ENCODE data around the gene S100P.
A peak's percentile ranks its signal among the peaks of the same experiment; 100 is the strongest.
"Not testable (repeated sequence)": the region's sequence is repeated elsewhere in the genome, so short reads cannot be mapped to it uniquely, and the experiment has no call there.

The S100P gene

DNA sequence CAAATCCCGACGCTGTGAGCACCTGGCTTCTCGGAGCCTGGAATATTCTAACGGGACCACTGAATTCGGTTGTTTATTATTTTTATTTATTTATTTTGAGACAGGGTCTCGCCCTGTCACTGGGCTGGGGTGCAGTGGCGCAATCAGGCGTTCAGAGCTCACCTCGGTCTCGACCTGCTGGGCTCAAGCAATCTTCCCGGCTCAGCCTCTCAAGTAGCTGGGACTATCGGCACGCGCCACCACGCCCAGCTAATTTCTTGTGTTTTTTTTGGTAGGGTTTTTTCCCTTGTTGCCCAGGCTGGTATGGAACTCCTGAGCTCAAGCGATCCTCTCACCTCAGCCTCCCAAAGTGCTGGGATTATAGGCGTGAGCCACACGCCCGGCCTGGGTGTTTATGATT is 21.5 kb upstream of the S100P start:
- no peak for FAIRE-seq

GRCh38 chr4:6672541-6673190 is 21.0 kb upstream of the S100P start:
- not testable (repeated sequence) for FAIRE-seq; DNase-seq (ENCODE audit: insufficient read length, low spot score)

More for the DNA sequence above, 21.5 kb upstream of the S100P start:
- TF ChIP-seq SPI1 (IDR thresholded peaks at IDR 0.05; ENCODE audit: low read depth, low read length) (no peak), POLR2A (IDR thresholded peaks at IDR 0.05; ENCODE audit: low read depth, low read length) (no peak), TAF1 (IDR thresholded peaks at IDR 0.05; ENCODE audit: low read depth, low read length) (no peak), POU2F2 (IDR thresholded peaks at IDR 0.05; ENCODE audit: low read depth, low read length) (no peak), PAX5 (IDR thresholded peaks at IDR 0.05; ENCODE audit: insufficient read depth, low read length, severe bottlenecking) (no peak), POLR2AphosphoS5 (IDR thresholded peaks at IDR 0.05; ENCODE audit: low read depth, low read length) (no peak)
- no peak for DNase-seq (ENCODE audit: insufficient read length, low spot score)

GRCh38 chr4:6673191-6673659 is 20.5 kb upstream of the S100P start:
- peak; percentile 27; the same call in 1 of the 2 replicates for TF ChIP-seq POLR2A (IDR thresholded peaks at IDR 0.05; ENCODE audit: low read depth, low read length)
- DNase-seq (ENCODE audit: insufficient read length, low spot score); FAIRE-seq: not testable (repeated sequence)

DNA sequence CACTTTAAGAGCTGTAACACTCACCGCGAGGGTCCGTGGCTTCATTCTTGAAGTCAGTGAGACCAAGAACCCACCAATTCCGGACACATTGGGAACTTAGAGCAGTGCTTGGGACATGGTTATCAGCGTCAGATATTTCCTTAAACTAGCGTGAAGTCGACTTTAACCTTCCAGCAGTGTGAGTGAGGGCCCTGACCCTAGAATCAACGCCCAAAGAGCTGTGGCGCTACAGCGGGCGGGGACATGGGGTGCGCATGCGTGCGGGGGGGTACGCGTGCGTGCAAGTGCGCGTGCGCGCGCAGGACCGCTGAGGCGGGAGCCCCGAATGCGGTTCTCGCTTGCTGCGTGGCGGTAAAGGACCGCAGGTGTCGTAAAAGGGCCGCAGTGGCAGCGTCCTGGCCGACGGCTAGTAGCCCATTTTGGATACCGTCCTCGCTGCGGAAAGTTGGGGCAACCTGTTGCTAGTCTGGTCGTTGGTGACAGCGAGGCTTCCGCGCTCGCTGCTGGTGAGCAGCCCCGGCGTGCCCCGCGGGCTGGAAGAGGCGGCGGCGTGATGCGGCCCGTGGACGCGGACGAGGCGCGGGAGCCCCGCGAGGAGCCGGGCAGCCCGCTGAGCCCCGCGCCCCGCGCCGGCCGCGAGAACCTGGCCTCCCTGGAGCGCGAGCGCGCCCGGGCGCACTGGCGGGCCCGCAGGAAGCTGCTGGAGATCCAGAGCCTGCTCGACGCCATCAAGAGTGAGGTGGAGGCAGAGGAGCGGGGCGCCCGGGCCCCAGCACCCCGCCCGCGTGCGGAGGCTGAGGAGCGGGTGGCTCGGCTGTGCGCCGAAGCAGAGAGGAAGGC is 19.8 kb upstream of the S100P start:
- peak; percentile 100 for FAIRE-seq
- peak; percentile 85 for TF ChIP-seq POLR2A (IDR thresholded peaks at IDR 0.05; ENCODE audit: low read depth, low read length)
- TF ChIP-seq POU2F2 (IDR thresholded peaks at IDR 0.05; ENCODE audit: low read depth, low read length) = no peak
- peak; percentile 80 for TF ChIP-seq POLR2AphosphoS5 (IDR thresholded peaks at IDR 0.05; ENCODE audit: low read depth, low read length)
- TF ChIP-seq TAF1 (IDR thresholded peaks at IDR 0.05; ENCODE audit: low read depth, low read length) = peak; percentile 96
- TF ChIP-seq SPI1 (IDR thresholded peaks at IDR 0.05; ENCODE audit: low read depth, low read length) = no peak
- TF ChIP-seq PAX5 (IDR thresholded peaks at IDR 0.05; ENCODE audit: insufficient read depth, low read length, severe bottlenecking) = no peak
- peak; percentile 96 for DNase-seq (ENCODE audit: insufficient read length, low spot score)

DNA sequence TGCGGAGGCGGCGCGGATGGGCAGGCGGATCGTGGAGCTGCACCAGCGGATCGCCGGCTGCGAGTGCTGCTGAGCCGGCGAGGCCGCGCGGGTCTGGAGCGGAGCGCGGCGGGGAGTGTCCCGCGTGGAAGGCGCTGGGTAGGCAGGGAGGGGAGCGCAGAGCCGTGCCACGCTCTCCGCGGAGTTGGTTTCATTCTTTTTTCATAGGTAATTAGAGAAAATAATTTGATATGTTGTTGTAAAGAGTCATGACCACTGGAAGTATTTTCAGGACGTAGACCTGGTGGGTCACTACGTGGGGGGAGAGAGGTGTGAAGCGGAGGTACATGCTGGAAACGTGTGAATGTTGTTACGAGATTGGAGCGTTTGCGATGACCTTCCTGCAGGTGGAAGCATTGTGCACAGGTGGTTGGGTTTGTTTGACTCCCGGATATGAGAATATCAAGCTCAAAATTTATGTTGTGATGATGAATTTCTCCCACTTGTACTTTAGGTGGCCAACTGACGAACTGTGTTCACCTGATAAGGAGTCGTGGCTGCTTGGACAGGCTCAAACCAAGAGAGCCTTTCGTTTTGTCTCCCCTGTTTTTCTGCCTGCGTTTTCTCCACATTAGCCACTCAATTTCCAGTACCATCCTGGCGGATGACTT is 19.1 kb upstream of the S100P start:
- DNase-seq (ENCODE audit: insufficient read length, low spot score) (peak; percentile 60), FAIRE-seq (no peak)

GRCh38 chr4:6676722-6677558 is 16.7 kb upstream of the S100P start:
- TF ChIP-seq SPI1 (IDR thresholded peaks at IDR 0.05; ENCODE audit: low read depth, low read length) = no peak
- TF ChIP-seq POLR2A (IDR thresholded peaks at IDR 0.05; ENCODE audit: low read depth, low read length) = no peak
- no peak for TF ChIP-seq TAF1 (IDR thresholded peaks at IDR 0.05; ENCODE audit: low read depth, low read length)
- TF ChIP-seq POLR2AphosphoS5 (IDR thresholded peaks at IDR 0.05; ENCODE audit: low read depth, low read length) = no peak
- TF ChIP-seq POU2F2 (IDR thresholded peaks at IDR 0.05; ENCODE audit: low read depth, low read length) = no peak
- no peak for TF ChIP-seq PAX5 (IDR thresholded peaks at IDR 0.05; ENCODE audit: insufficient read depth, low read length, severe bottlenecking)
- no peak for FAIRE-seq
- DNase-seq (ENCODE audit: insufficient read length, low spot score) = no peak

More for the DNA sequence above, 19.1 kb upstream of the S100P start:
- TF ChIP-seq SPI1 (IDR thresholded peaks at IDR 0.05; ENCODE audit: low read depth, low read length) (no peak), PAX5 (IDR thresholded peaks at IDR 0.05; ENCODE audit: insufficient read depth, low read length, severe bottlenecking) (no peak), POU2F2 (IDR thresholded peaks at IDR 0.05; ENCODE audit: low read depth, low read length) (no peak), TAF1 (IDR thresholded peaks at IDR 0.05; ENCODE audit: low read depth, low read length) (no peak), POLR2A (IDR thresholded peaks at IDR 0.05; ENCODE audit: low read depth, low read length) (no peak), POLR2AphosphoS5 (IDR thresholded peaks at IDR 0.05; ENCODE audit: low read depth, low read length) (no peak)

- TF ChIP-seq PAX5 (IDR thresholded peaks at IDR 0.05; ENCODE audit: insufficient read depth, low read length, severe bottlenecking) (no peak), POU2F2 (IDR thresholded peaks at IDR 0.05; ENCODE audit: low read depth, low read length) (no peak), TAF1 (IDR thresholded peaks at IDR 0.05; ENCODE audit: low read depth, low read length) (no peak), SPI1 (IDR thresholded peaks at IDR 0.05; ENCODE audit: low read depth, low read length) (no peak), POLR2AphosphoS5 (IDR thresholded peaks at IDR 0.05; ENCODE audit: low read depth, low read length) (no peak), POLR2A (IDR thresholded peaks at IDR 0.05; ENCODE audit: low read depth, low read length) (no peak)
- no peak for FAIRE-seq
- DNase-seq (ENCODE audit: insufficient read length, low spot score) = no peak
Observed at GRCh38 chr4:6680372-6681034, 13.2 kb upstream of the S100P start.

DNA sequence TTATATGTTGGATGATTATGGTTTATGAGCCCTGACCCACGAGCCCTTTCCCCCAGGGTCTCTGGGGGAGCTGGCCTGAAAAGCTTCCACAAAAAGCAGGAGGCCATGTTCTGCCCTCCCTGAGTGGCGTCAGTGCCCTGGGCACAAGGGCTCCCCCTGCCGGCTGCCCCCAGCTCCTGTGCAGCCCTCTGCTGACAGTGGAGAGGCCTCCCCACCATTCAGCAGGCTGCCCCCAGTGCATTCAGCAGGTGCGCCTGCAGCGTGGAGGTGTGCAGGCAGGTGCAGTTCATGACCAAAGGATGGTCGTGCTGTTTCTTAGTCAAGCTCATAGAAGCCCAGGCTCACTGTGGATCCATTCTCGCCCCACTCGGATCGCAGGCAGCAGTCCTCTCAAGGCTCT is 12.5 kb upstream of the S100P start:
- FAIRE-seq (no peak), DNase-seq (ENCODE audit: insufficient read length, low spot score) (no peak)
- TF ChIP-seq SPI1 (IDR thresholded peaks at IDR 0.05; ENCODE audit: low read depth, low read length) (no peak), POLR2AphosphoS5 (IDR thresholded peaks at IDR 0.05; ENCODE audit: low read depth, low read length) (no peak), TAF1 (IDR thresholded peaks at IDR 0.05; ENCODE audit: low read depth, low read length) (no peak), POLR2A (IDR thresholded peaks at IDR 0.05; ENCODE audit: low read depth, low read length) (no peak), PAX5 (IDR thresholded peaks at IDR 0.05; ENCODE audit: insufficient read depth, low read length, severe bottlenecking) (no peak), POU2F2 (IDR thresholded peaks at IDR 0.05; ENCODE audit: low read depth, low read length) (no peak)

All from GM12891 (cell line).